Epidermal melanocyte (primary cell): Measurements from ENCODE around the gene LGR4.
"Not testable (repeated sequence)": the region's sequence is repeated elsewhere in the genome, so short reads cannot be mapped to it uniquely, and the experiment has no call there.

Source experiments
- DNase-seq: peaks from one replicate; pipeline ENCODE4 v3.0.0; 2011; ENCODE audit warnings: low spot score; ENCODE audit not compliant: insufficient read length

LGR4 gene

GRCh38 chr11:27472398-27473016 is at the start of gene LGR4:
Gene LGR4, minus strand, starts transcription at chr11:27472790. Its CDS starts 488 bp downstream, at chr11:27472302.
- peak; percentile 68 for DNase-seq

GRCh38 chr11:27520226-27520625 is 47.6 kb upstream of the LGR4 start:
- no peak for DNase-seq

GRCh38 chr11:27518518-27518917 is 45.9 kb upstream of the LGR4 start:
- no peak for DNase-seq

- DNase-seq = not testable (repeated sequence)
These were observed 44.9 kb upstream of the LGR4 start for GRCh38 chr11:27517490-27517889.

- DNase-seq = no peak
These were observed 42.0 kb upstream of the LGR4 start for GRCh38 chr11:27514558-27514957.

GRCh38 chr11:27514076-27514475 is 41.5 kb upstream of the LGR4 start:
- DNase-seq = no peak

- no peak for DNase-seq
These were observed 40.8 kb upstream of the LGR4 start for GRCh38 chr11:27513389-27513788.

- DNase-seq = no peak
These were observed 39.6 kb upstream of the LGR4 start for GRCh38 chr11:27512238-27512637.

GRCh38 chr11:27509908-27510307 is 37.3 kb upstream of the LGR4 start:
- no peak for DNase-seq

GRCh38 chr11:27507557-27508322 is 35.1 kb upstream of the LGR4 start:
- no peak for DNase-seq

GRCh38 chr11:27506200-27507182 is 33.9 kb upstream of the LGR4 start, which contains the start of gene LIN7C:
Gene LIN7C, minus strand, starts transcription at chr11:27506769. Its CDS starts 17 bp downstream, at chr11:27506752.
- DNase-seq = peak; percentile 85

- no peak for DNase-seq
These were observed 33.2 kb upstream of the LGR4 start for GRCh38 chr11:27505781-27506180.

- no peak for DNase-seq
These were observed 31.6 kb upstream of the LGR4 start for GRCh38 chr11:27504205-27504604.

GRCh38 chr11:27501100-27501499 is 28.5 kb upstream of the LGR4 start:
- no peak for DNase-seq

- no peak for DNase-seq
These were observed 25.3 kb upstream of the LGR4 start for GRCh38 chr11:27497911-27498310.

- no peak for DNase-seq
These were observed 24.8 kb upstream of the LGR4 start for GRCh38 chr11:27497284-27497866.

GRCh38 chr11:27496461-27496860 is 23.9 kb upstream of the LGR4 start:
- DNase-seq = no peak

- DNase-seq = no peak
These were observed 23.2 kb upstream of the LGR4 start for GRCh38 chr11:27495710-27496300.

- no peak for DNase-seq
These were observed 16.5 kb upstream of the LGR4 start for GRCh38 chr11:27489092-27489491.

GRCh38 chr11:27487706-27488105 is 15.1 kb upstream of the LGR4 start:
- DNase-seq = no peak
